SJSA1 (cell line): ENCODE results near the gene IMMP2L. TPM values are rescaled to one million over a fixed set of nuclear protein-coding genes. Genes with fewer than 3 reads are reported as not detected.
"Not testable (repeated sequence)": the region's sequence is repeated elsewhere in the genome, so short reads cannot be mapped to it uniquely, and the experiment has no call there.

Source experiments
- DNase-seq, 2 experiments: peaks; one replicate each; pipeline ENCODE4 v3.0.0-alpha.2; 2015 to 2020; ENCODE audit warnings: low spot score in 2 of 2, low read depth in 1 of 2
- H3K27ac ChIP-seq: fragments of 250-450 bp; sonication (Bioruptor Pico); 2 replicates; pipeline ENCODE4 v1.5.1; 2020; ENCODE audit warnings: mild to moderate bottlenecking, moderate library complexity
- H3K27me3 ChIP-seq: fragments of 250-450 bp; sonication (Bioruptor Pico); replicated peaks from 2 replicates; pipeline ENCODE4 v1.5.1; 2020; ENCODE audit warnings: mild to moderate bottlenecking, moderate library complexity
- H3K36me3 ChIP-seq: fragments of 250-450 bp; sonication (Bioruptor Pico); 2 replicates; pipeline ENCODE4 v1.5.1; 2020; ENCODE audit warnings: mild to moderate bottlenecking
- H3K4me1 ChIP-seq: fragments of 250-450 bp; sonication (Bioruptor Pico); replicated peaks from 2 replicates; pipeline ENCODE4 v1.6.1; 2021; ENCODE audit warnings: mild to moderate bottlenecking
- H3K4me3 ChIP-seq: fragments of 250-450 bp; sonication (Bioruptor Pico); 2 replicates; pipeline ENCODE4 v1.5.1; 2020; ENCODE audit warnings: mild to moderate bottlenecking
- H3K9me3 ChIP-seq: fragments of 250-450 bp; sonication (Bioruptor Pico); replicated peaks from 2 replicates; pipeline ENCODE4 v1.5.1; 2020; ENCODE audit warnings: mild to moderate bottlenecking
- total RNA-seq: library from RNA; depleted of rRNA; stranded (reverse); fragments of >200 nt; shearing (Covaris generic); gene quantifications from 2 replicates; pipeline ENCODE4 v1.2.3, GENCODE V29; 2014

The IMMP2L gene
- total RNA-seq, 1 experiment from 2014 or later: 16.2 TPM

DNA sequence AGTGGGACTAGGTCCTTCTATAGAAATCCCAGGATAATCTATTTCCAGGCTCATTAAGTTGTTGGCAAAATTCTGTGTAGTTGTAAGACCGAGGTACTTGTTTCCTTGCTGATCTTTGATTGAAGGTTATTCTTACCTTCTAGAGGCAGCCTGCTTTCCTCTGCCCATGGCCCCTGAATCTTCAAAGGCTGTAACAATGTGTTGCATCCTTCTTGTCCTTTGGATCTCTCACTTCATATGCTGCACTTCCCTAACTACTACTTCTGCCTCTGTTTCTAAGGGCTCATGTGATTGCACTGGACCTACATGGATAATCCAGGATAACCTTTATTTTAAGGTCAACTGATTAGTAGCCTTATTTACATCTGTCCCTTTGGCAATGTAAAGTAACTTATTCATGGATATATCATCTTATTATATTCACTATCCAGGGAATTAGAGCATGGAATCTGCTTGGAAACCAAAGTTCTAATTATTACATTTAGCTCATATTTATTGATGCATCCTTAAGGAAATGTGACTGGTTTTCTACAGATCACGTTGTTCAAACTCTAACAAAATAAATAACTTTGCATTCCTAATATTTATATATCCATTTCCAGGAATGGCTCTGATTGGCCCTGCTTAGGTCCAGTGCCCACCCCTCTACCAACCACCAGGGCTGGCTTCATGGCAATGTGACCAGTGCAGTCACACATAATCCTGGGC lies 85.6 kb downstream of the IMMP2L start:
- H3K9me3 ChIP-seq: no peaks in the 10 kb centered on the region
- no peaks in the 10 kb centered on the region for H3K27me3 ChIP-seq
- H3K4me1 ChIP-seq: no peaks in the 10 kb centered on the region
- H3K4me3 ChIP-seq: no peak overlapping the region
- no peak overlapping the region for H3K27ac ChIP-seq
- no peaks in the 10 kb centered on the region for H3K36me3 ChIP-seq
- DNase-seq: no peak

GRCh38 chr7:111475959-111476358 lies 86.3 kb downstream of the IMMP2L start:
- no peaks in the 10 kb centered on the region for H3K4me1 ChIP-seq
- no peaks in the 10 kb centered on the region for H3K27me3 ChIP-seq
- no peaks in the 10 kb centered on the region for H3K9me3 ChIP-seq
- H3K36me3 ChIP-seq: no peaks in the 10 kb centered on the region
- H3K27ac ChIP-seq: no peak overlapping the region
- no peak for DNase-seq
- H3K4me3 ChIP-seq: no peak overlapping the region

GRCh38 chr7:111475419-111475748 lies 86.9 kb downstream of the IMMP2L start:
- Histone ChIP-seq H3K9me3 (no peaks in the 10 kb centered on the region), H3K27ac (no peak overlapping the region), H3K4me3 (no peak overlapping the region), H3K4me1 (no peaks in the 10 kb centered on the region), H3K36me3 (no peaks in the 10 kb centered on the region), H3K27me3 (no peaks in the 10 kb centered on the region)
- DNase-seq: no peak

GRCh38 chr7:111474723-111475418 lies 87.4 kb downstream of the IMMP2L start:
- Histone ChIP-seq H3K36me3 (no peaks in the 10 kb centered on the region), H3K27ac (no peak overlapping the region), H3K4me3 (no peak overlapping the region), H3K27me3 (no peaks in the 10 kb centered on the region), H3K4me1 (no peaks in the 10 kb centered on the region), H3K9me3 (no peaks in the 10 kb centered on the region)
- no peak for DNase-seq

GRCh38 chr7:111473449-111474198 lies 88.7 kb downstream of the IMMP2L start:
- no peak overlapping the region for H3K4me3 ChIP-seq
- H3K9me3 ChIP-seq: no peaks in the 10 kb centered on the region
- DNase-seq: no peak
- no peaks in the 10 kb centered on the region for H3K27me3 ChIP-seq
- no peak overlapping the region for H3K27ac ChIP-seq
- H3K36me3 ChIP-seq: no peaks in the 10 kb centered on the region
- H3K4me1 ChIP-seq: no peaks in the 10 kb centered on the region

GRCh38 chr7:111470998-111471397 lies 91.3 kb downstream of the IMMP2L start:
- no peak overlapping the region for H3K4me3 ChIP-seq
- no peak for DNase-seq
- no peaks in the 10 kb centered on the region for H3K27me3 ChIP-seq
- no peak overlapping the region for H3K27ac ChIP-seq
- no peaks in the 10 kb centered on the region for H3K36me3 ChIP-seq
- H3K9me3 ChIP-seq: no peaks in the 10 kb centered on the region
- H3K4me1 ChIP-seq: no peaks in the 10 kb centered on the region

DNA sequence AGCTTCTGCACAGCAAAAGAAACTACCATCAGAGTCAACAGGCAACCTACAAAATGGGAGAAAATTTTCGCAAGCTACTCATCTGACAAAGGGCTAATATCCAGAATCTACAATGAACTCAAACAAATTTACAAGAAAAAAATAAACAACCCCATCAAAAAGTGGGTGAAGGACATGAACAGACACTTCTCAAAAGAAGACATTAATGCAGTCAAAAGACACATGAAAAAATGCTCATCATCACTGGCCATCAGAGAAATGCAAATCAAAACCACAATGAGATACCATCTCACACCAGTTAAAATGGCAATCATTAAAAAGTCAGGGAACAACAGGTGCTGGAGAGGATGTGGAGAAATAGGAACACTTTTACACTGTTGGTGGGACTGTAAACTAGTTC lies 92.4 kb downstream of the IMMP2L start:
- H3K4me3 ChIP-seq, DNase-seq, H3K27me3 ChIP-seq, H3K4me1 ChIP-seq, H3K27ac ChIP-seq, H3K36me3 ChIP-seq, H3K9me3 ChIP-seq: not testable (repeated sequence)

- H3K27ac ChIP-seq, H3K36me3 ChIP-seq, DNase-seq, H3K27me3 ChIP-seq, H3K4me1 ChIP-seq, H3K9me3 ChIP-seq, H3K4me3 ChIP-seq: not testable (repeated sequence)
Observed at GRCh38 chr7:111465774-111466173, 96.5 kb downstream of the IMMP2L start.

DNA sequence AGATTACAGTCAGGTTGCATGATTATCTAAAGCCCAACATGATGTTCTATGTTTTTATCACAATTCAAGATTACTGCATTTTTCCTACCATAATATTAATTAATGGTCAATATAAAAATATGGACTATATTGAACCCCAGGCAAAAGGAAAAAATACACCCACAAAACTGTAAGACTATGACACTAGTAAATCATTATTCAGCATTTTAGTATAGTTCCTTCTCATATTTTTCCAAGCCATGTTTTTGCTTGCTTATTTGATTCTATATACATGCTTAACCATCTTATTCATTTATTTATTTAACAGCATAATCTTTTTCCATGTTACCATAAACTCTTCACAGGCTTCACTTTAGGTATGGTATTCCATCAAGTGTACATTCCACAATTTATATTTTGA lies 101.6 kb downstream of the IMMP2L start:
- H3K4me1 ChIP-seq: no peaks in the 10 kb centered on the region

GRCh38 chr7:111459757-111460280 lies 102.5 kb downstream of the IMMP2L start:
- Histone ChIP-seq H3K27ac (no peak overlapping the region), H3K4me1 (no peaks in the 10 kb centered on the region), H3K36me3 (no peaks in the 10 kb centered on the region), H3K27me3 (no peaks in the 10 kb centered on the region), H3K4me3 (no peak overlapping the region), H3K9me3 (no peaks in the 10 kb centered on the region)
- no peak for DNase-seq

More for the DNA sequence above, 101.6 kb downstream of the IMMP2L start:
- DNase-seq: no peak
- Histone ChIP-seq H3K27ac (no peak overlapping the region), H3K27me3 (no peaks in the 10 kb centered on the region), H3K4me3 (no peak overlapping the region), H3K9me3 (no peaks in the 10 kb centered on the region), H3K36me3 (no peaks in the 10 kb centered on the region)

DNA sequence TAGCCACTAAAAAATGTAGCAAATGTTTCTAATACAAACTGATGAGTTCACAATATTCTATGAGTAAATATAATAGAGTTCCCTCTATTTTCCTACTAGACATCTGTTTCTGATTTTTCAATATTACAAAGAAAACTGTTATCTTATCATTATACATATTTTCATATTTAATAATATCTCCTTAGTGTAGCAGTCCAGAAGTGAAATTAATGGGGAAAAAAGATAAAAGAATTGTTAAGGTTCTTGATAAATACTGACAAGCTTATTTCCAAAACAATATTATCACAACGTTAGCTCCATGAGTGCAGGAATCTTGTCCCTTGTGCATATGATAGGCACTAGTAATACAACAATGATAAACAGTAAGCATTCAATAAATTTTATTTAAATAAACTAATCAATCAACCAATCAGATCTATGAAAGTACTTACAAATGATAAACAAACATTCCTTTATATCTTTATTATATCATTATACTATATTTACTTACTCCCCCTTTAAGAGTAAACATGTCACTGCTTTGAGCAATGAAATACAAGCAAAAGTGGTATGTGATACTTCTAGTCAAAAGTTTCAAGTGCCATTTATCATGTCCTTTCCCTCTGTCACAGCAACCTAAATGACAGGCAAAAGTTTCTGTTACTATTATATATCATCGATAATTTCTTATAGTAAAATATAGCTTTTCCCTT lies 103.1 kb downstream of the IMMP2L start:
- no peaks in the 10 kb centered on the region for H3K36me3 ChIP-seq
- DNase-seq: no peak
- H3K9me3 ChIP-seq: no peaks in the 10 kb centered on the region
- H3K27me3 ChIP-seq: no peaks in the 10 kb centered on the region
- no peaks in the 10 kb centered on the region for H3K4me1 ChIP-seq
- H3K4me3 ChIP-seq: no peak overlapping the region
- no peak overlapping the region for H3K27ac ChIP-seq

DNA sequence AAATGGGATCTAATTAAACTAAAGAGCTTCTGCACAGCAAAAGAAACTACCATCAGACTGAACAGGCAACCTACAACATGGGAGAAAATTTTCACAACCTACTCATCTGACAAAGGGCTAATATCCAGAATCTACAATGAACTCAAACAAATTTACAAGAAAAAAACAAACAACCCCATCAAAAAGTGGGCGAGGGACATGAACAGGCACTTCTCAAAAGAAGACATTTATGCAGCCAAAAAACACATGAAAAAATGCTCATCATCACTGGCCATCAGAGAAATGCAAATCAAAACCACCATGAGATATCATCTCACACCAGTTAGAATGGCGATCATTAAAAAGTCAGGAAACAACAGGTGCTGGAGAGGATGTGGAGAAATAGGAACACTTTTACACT lies 111.6 kb downstream of the IMMP2L start:
- not testable (repeated sequence) for H3K36me3 ChIP-seq, H3K4me1 ChIP-seq, DNase-seq, H3K9me3 ChIP-seq, H3K27me3 ChIP-seq, H3K27ac ChIP-seq, H3K4me3 ChIP-seq

- not testable (repeated sequence) for H3K9me3 ChIP-seq, H3K4me3 ChIP-seq, H3K27me3 ChIP-seq, H3K36me3 ChIP-seq, H3K4me1 ChIP-seq, DNase-seq, H3K27ac ChIP-seq
Observed at GRCh38 chr7:111447502-111447901, 114.8 kb downstream of the IMMP2L start.

- no peaks in the 10 kb centered on the region for H3K9me3 ChIP-seq
- H3K4me3 ChIP-seq: no peak overlapping the region
- H3K27ac ChIP-seq: no peak overlapping the region
- no peaks in the 10 kb centered on the region for H3K36me3 ChIP-seq
- H3K4me1 ChIP-seq: peaks cover 13% of the 10 kb centered on the region
- no peak for DNase-seq
- H3K27me3 ChIP-seq: no peaks in the 10 kb centered on the region
Observed at GRCh38 chr7:111439977-111440376, 122.3 kb downstream of the IMMP2L start.
